Measurements from ENCODE around the gene ZNRD2.
"Not testable (repeated sequence)": the region's sequence is repeated elsewhere in the genome, so short reads cannot be mapped to it uniquely, and the experiment has no call there.

ZNRD2 gene

DNA sequence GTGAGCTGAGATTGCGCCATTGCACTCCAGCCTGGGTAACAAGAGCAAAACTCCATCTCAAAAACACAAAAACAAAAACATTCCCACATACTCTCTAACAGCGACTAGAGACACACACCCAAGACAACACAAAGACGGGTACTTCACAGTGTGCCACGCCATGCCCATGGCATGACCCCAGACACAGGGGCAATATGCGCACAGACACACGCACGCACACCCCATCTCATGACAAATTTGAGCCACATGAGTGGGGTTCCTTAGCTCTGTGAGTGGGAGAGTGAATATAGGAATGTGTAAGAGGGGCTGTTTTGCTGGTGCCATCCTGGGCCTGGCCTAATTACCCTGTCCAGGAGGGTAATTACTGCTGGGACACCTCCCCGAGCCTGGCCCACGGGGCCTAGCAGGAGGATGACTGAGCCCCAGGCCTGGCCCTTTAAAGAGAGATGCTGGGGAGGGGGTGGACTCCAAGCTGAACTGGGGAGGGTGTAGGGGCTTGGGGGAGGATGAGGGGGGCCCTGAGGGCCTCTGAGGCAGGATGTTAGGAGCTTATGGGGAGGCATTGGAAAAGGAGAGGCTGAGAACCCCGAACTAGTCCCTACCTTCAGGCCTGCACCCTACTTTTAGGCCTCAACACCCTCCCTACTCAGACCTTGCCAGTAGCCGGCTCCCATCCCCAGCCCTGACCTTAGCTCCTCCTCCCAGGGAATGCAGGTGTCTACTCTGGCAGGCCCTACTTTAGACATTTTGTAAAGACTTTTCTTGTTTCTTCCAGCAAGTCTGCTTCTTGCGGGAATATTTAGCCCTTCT, 13.6 kb upstream of the ZNRD2 start:
- no peak for DNase-seq

DNA sequence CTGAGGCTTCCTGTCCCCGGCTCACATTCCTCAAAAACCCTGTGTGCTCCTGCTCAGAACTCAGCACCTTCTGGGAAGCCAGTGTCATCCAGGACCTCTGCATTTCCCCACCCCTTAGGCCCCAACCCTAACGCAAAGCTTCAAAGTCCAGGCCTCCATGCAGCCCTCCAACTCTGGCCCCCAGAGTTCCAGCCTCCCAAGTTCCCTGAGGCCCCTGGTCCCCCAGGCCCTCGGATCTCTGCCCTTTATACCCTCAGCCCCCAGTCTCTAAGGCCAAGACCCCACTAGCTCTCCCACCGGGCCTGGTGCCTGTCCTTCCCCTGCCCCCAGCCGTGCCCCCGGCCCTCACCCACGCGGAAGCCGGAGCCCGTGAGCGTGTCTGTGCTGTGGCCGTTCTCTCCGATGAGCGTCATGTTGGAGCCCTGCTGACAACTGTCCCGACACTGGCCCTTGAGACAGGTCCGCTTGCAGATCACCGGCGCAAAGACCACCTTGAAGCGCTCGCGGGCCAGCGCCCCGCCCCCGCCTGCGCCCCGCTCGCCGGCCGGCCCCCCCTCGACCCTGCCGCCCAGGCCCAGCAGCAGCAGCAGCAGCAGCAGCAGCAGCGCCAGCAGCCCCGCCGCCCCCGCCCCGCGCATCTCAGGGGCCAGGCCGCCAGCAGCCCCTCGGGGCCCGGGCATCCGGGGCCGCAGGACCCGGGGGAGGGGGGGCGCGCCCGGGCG, 12.8 kb upstream of the ZNRD2 start:
- DNase-seq: no peak

DNA sequence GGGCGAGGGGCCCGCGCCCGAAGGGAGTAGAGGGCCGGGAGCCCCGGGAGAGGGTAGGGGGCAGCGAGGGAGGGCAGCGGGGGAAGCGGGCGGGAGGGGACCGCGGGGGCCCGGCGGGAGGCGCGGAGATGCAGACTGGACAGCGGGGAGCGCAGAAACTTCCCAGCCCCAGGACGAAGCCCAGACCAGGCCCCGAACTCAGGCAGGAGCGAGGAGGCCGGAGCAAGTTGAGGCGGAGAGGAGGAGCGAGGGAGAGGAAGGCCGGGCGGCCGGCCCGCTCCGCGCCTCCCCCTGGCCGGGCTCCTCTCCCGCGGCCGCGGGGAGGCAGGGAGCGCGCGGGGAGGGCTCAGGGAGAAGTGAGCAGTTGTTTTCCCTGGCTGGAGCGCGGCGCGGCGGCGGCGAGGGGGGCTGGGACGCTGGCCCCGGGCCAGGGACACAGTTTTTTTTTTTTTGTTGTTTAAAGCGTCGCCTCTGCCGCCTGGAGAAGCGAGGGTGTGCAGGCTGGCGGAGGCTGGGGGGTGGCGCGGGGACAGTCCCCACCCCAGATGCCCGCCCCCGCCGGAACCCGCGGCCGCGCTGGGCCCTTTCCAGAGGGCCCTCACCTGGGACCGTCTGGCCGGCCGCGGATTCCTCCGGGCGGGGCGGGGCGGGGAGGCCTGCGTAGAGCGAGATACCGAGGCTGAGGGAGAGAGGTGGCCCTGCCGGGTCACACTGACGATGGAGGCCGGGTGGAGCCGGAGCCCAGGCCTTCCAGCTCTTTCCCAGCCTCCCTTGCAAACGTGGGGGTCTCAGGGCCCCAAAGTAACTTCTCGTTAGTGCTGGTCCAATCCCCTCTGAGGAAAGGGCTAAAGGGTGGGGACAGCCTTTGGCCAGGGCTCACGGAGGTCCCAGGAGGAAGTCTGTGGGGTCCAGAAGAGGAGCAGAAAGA, 12.0 kb upstream of the ZNRD2 start, which contains the start of gene LTBP3:
LTBP3 (minus strand) TSS at position 358 of the 928 bp plus-strand sequence. CDS start 400 bp downstream, outside the sequence.
- DNase-seq: peak; percentile 49

DNA sequence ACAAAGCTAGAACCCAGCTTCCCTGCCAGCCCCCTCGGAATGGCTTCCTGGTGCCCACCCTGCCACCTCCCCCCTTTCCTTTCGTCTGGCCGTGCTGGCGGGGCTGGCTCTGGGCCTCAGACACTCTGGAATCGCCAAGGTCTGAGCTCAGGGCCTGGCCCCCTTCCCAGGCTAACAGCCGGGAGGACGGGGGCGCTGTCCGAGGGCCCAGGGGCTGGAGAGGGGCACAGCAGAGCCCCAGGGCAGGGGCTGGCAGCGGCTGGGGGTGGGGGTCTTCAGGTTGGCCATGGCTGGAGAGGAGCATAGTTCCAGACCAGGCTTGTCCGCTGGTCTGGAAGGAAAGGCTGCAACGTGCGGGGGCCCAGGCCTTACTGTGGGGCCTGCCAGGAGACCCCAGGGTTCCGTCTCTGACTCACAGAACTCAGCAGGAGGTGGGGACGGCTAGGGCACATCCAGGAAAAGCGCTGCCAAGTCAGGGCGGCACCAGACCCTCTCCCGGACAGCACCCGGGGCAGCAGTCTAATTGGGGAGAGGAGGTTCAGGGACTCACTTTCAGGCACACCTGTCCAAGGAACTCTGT, 11.3 kb upstream of the ZNRD2 start:
- DNase-seq: no peak

DNA sequence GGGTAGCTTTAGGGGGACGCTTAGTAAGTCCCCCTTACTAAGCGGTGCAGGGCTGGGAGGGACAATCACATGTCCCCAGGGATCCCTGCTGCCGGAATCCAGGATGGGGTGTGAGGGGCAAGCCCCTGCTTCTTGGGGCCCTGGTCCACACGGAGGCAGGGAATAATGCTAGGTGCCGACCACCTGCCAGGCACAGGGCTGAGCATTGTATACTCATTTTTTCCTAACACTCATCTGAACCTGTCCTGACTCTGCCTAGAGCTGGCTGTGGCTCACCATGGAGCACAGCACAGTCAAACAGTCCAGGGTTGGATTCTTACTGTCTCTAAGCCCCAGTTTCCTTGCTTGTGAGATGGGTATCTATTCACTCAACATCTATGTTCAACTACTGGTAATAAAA, 10.7 kb upstream of the ZNRD2 start:
- DNase-seq: no peak

DNA sequence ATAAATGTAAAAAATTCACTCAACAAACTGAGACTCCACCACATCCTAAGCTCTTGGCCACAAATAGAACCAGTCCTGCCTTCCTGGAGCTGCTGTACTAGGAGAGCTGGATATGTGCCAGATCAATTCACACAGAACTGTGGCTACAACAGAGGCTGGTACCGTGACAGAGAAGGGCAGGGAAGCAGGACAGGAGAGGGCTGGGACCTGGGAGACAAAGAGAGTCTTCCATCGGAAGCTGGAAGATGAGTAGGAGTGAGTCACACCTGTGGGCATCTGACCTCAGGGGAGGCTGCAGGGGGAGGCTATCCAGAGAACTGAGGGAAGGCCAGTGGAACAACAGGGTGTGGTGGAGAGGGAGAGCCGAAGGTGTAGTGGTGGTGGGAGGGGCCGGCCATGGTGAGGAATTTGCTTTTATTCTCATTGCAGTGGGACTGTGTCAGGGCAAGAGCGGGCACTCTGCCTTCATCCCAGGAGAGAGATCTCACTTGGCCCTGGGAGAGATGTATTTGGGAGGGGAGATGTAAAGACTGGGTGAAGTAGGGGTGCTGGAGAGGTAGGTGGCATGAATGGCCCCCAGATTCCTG, 10.2 kb upstream of the ZNRD2 start:
- DNase-seq: peak; percentile 41

DNA sequence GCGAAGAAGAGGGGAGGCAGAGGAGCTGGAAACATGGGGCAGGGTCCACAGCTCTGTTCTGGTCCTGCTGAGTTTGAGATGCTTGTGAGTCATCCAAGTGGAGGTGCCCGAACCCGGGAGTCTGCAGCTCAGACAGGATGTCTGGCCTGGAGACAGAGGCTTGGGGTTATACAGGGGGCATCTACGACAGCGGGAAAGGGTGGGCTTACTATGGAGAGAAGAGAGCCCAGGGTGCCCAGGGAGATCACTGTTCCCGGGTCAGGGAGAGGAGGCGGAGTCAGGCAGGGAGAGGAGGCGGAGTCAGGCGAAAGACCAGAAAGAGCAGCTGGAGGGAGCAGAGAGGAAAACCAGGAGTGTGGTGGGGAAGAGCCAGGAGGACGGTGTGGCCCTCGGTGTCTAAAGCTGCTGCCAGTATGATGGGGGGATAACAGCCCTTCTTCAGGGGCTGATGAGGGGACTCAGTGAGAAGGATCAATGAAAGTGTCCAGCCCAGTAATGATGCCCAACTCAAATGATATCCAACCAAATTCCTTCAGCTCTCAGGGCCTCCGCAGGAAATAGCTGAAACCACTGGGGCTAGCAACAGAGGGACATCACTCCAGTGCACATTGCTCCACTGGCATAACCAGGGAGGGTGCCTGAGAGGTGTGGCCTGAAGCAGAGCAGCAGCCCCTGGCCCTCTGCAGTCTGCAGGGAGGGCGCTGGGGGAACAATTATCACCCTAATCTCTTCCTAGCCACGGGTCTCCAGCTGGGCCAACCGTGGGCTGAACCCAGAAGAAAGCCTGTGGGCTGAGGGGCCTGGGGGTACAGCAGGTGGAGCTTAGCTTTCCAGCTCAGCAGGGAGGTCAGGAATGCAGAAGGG, 9.5 kb upstream of the ZNRD2 start:
- DNase-seq: peak; percentile 19

DNA sequence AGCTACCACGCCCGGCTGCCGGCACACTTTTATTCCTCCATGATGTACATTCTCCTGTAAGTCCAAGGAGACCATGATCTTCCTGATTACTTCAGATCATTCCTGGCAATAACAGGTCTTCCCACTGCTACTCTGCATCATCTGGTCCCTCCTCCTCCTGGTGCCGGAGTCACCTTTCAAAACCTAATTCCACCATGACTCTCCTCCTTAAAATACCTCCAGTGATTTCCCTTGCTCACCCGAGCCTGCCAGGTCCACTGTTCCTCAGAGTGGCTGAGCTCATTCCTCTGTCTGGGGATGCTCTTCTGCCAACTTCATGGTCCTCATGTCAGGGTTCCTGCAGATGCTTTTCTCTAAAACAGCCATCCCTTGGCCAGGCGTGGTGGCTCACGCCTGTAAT, 8.3 kb upstream of the ZNRD2 start:
- no peak for DNase-seq

DNA sequence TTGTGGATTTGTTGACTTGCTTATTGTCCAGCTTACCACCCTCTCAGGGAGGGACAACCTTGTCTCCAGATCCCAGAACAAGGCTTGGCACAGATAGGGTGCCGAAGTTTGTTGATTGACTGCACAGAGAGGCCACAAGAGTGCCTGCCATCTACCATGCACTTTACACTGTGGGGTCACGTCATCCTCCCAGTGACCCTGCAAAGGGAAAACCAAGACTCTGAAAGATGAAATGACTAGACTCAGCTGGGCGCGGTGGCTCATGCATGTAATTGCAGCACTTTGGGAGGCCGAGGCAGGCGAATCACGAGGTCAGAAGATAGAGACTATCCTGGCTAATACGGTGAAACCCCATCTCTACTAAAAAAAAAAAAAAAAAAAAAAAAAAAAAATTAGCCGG, 7.5 kb upstream of the ZNRD2 start:
- DNase-seq: no peak

DNA sequence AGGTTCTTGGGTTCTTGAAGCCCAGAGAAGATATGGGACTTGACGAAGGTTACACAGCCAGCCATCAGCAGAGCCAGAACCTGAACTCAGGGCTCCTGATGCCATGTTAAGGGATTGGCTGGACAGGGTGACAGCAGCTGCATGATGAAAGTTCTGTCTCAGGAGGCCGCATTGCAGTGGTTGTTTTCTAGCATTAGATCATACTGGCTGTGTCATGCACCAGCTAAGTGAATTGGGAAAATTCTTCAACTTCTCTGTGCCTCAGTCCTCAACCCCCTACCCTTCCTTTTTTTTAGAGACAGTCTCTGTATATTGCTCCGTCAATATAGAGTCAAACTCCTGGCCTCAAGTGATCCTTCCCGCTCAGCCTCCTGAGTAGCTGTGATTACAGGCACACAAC, 6.7 kb upstream of the ZNRD2 start:
- DNase-seq: no peak

DNA sequence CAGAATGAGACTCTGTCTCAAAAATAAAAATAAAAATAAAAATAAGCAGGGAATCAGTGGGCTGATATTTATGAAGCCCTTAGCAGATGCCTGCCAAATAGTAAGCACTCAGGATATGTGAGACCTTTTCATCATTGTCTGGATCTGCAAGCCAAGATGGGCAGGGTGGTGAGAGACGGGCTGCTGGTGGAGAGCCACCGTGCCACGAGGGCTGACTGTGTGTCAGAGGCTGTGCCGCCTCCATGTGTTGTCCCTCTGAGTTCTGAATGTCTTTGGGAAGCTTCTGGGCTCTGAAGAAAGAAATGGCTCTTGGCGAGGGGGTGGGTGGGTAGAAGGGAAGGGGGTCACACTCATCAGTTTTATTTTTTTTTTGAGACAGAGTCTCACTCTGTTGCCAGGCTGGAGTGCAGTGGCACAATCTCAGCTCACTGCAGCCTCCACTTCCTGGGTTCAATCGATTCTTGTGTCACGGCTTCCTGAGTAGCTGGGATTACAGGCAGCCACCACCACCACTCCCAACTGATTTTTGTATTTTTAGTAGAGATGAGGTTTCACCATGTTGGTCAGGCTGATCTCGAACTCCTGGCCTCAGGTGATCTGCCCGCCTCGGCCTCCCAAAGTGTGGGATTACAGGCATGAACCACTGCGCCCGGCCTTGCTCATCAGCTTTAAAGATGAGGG, 5.3 kb upstream of the ZNRD2 start:
- DNase-seq: not testable (repeated sequence)

DNA sequence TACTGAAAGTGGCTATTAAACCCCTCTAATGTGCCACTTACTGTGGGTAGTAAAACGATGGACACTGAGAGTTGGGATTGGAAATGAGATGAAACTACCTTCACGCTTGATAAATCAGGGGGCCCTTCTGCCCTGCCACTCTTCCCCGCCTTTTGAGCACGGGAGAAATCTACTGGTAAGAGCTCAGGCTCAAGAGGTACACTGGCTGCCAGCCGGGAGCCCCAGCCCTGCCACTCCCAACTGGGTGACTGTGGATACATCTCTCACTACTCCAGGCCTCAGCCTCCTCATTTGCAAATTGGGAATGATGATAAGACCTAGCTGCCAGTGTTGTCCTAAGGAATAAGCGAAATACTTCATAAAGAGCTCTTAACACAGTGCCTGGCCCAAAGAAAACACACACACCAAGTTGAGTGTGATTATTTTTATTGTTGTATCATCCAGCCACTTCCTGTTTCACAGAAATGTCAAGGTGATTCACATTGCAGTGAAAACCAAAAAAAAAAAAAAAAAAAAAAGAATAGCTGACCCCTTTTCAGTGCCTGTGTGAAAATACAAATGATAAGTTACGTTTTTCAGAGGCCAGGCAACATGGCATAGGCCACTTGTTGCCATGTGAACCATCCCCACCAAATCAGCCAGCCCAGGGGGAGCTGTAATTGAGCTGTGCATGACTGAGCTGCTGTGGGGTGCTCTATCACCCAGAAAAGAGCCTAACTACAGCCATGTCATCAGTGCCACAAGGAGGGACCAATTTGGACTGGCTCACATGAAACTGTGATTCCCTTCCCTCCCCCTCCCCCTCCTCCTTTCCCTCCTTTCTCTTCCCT, 4.4 kb upstream of the ZNRD2 start:
- no peak for DNase-seq

DNA sequence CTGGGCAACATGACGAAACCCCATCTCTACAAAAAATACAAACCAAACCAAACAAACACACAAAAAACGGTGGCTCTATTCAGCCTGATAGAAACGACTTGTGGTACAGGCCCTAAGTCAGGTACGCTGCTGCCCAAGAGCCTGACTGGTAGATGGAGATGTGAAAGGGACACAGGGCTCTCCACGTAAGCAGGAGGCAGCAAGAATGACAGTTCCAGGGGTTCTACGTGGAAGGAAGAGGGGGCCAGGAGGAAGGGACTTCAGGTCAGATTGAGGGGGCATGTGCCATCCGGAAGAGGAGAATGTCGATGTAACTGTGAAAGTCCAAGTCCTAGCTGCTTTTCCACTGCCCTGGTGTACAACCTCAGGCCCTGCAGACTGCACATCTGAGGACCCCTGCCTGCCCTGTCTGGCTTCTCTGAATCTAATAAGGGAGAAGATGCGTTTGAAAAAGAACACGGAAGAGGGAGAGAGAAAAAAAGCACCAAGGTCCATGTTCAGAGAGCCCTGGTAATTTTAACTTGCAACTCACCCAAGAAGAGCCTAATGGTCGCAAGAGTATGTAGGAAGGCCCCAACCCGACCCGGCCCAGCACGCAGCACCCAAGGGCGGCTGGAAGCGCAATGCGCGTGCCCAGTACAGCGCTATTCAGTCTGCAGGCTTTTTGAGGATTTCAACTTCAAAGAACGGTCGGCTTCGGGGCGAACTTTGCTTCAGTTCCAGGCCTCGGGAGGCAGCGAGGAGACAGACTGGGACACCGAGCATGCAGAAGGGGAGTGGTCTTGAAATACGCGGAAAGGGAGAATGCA, 909 bp upstream of the ZNRD2 start:
- DNase-seq: peak; percentile 60

DNA sequence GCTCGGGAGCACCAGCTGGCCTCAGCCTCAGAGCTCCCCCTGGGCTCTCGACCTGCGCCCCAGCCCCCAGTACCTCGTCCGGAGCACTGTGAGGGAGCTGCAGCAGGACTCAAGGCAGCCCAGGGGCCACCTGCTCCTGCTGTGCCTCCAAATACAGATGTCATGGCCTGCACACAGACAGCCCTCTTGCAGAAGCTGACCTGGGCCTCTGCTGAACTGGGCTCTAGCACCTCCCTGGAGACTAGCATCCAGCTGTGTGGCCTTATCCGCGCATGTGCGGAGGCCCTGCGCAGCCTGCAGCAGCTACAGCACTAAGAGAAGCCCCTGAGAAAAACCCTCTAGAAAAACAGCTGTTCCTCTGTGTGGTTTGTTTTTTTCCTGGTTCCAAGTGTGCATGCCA, 1.1 kb downstream of the ZNRD2 start:
- DNase-seq: no peak

DNA sequence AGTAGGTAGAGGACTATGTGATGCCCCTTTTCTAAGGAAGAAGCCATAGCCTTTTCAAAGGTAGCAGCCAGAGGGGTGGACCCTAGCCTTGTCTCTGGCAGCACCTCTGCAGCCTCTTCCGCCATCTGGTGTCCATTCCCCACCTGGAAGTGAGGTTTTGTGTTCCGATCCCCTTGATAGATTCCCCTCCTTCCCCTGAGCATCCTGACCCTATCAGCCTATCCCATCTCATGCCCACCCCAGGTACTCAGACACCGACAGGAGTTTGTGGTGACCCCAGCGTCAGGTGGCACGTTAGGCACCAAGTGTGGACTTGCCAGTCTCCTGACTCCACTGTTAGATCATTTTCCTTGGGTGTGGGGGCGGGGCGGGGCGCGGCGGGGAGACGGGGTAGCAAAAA, 1.7 kb downstream of the ZNRD2 start:
- peak; percentile 27 for DNase-seq

DNA sequence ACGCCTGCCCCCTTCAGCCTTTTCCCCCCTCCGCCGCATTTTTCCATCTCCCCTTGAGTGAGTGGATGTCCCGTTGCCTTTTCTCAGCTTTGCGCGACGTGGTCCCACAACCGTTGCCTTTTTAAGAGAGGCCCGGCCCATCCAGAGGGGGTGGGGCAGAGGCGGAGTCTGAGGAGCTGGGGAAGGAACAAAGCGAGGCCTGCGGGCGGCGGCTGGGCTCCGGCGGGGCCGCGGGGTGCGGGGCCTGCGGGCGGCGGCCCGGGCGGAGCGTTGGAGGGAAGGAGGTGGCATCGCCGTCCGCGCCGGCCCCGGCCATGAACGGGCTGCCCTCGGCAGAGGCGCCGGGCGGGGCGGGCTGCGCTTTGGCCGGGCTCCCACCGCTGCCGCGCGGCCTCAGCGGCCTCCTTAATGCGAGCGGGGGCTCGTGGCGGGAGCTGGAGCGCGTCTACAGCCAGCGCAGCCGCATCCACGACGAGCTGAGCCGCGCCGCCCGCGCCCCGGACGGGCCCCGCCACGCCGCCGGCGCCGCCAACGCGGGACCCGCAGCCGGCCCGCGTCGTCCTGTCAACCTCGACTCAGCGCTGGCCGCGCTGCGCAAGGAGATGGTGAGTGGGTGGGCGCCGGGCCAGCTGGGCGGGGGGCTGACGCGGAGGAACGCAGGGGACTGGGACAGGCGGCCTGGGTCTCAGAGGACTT, 2.2 kb downstream of the ZNRD2 start, which contains the start of gene FAM89B:
FAM89B (plus strand) TSS at position 183 of the 696 bp plus-strand sequence; CDS start at position 315, 132 bp downstream.
- DNase-seq: peak; percentile 78

DNA sequence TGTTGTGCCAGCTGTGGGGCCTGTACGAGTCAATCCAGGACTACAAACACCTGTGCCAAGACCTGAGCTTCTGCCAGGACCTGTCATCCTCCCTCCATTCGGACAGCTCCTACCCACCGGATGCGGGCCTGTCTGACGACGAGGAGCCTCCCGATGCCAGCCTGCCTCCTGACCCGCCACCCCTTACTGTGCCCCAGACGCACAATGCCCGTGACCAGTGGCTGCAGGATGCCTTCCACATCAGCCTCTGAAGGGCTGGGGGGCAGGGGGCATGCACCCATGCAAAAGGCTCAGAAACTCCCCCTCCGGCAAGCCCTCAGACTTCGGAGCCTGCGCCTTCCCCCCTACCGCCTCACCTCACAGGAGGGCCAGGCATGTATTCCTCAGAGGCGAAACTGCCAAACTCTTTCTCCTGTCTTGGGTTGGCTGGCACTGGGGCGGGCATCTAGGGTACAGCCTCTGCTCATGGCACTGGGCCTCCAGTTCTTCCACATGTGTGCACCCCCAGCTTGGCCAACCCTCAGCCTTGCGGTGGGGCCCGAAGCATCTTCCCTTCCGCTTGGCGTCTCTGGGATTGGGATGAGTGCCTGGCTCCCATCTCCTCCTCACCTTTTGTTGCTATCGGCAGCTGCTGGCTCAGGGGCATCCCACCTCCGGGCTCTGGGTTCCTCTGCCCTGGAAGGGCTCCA, 3.3 kb downstream of the ZNRD2 start:
- no peak for DNase-seq

Data from NCI-H774 (cell line).